HG02763 (cell line): ENCODE data around the gene NUDT13.
"Not testable (repeated sequence)": the region's sequence is repeated elsewhere in the genome, so short reads cannot be mapped to it uniquely, and the experiment has no call there.

Experiments used
- ATAC-seq: cut with Tn5 transposase; IDR thresholded peaks from one replicate; pipeline ENCODE4 v1.9.1; 2021; ENCODE audit warnings: mild to moderate bottlenecking, moderate library complexity; ENCODE audit not compliant: unreplicated experiment

Gene NUDT13

DNA sequence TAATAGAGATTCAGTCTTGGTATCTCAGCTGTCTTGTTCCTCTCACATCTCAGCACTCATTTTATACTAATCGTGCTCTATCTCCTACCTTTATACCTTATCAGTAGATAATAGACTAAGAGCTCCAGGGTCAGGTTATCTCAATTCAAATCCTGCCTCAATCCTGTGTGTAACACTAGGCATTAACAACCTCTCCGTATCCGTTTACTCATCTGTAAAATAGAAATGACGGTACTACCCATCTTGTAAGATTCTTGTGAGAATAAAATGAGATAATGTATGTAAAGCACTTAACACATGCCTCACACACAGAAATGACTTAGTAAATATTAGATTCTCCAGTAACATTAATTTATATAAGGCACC lies 13.0 kb upstream of the NUDT13 start:
- no peak for ATAC-seq

DNA sequence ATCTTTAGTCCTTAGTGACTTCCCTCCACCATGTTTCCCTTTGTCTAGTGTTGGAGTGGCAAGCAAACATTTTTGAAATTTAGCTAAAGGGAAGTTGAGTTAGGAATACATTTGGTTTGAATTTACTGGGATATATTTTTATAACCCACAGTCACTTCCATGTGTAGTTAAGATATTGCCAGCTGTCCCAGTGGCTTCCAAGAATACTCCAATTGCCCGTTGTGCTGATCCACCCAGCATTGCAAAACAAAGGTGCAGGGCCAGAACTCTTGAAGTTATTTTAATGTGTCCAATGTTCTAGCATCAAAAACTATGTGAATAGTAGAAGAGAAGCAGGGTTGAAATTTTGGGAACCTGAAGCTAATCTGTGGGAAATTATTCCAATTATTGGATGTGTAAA lies 11.1 kb upstream of the NUDT13 start:
- no peak for ATAC-seq

- ATAC-seq: no peak
Measured at GRCh38 chr10:73106301-73106700, 4.0 kb upstream of the NUDT13 start.

DNA sequence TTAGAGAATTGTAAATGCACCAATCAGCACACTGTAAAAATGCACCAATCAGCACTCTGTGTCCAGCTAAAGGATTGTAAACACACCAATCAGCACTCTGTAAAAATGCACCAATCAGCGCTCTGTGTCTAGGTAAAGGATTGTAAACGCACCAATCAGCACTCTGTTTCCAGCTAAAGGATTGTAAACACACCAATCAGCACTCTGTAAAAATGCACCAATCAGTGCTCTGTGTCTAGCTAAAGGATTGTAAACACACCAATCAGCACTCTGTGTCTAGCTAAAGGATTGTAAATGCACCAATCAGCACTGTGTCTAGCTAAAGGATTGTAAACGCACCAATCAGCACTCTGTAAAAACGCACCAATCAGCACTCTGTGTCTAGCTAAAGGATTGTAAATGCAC lies 1.0 kb upstream of the NUDT13 start:
- ATAC-seq: not testable (repeated sequence)

DNA sequence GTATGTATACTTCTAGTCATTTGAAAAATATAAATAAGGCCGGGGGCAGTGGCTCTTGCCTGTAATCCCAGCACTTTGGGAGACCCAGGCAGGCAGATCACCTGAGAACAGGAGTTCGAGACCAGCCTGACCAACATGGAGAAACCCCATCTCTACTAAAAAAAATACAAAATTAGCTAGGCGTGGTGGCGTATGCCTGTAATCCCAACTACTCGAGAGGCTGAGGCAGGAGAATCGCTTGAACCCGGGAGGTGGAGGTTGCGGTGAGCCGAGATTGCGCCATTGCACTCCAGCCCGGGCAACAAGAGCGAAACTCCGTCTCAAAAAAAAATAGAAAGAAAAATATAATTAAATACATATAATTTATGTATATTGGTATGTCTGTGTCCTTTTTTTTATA lies 1.8 kb downstream of the NUDT13 start:
- ATAC-seq: not testable (repeated sequence)

DNA sequence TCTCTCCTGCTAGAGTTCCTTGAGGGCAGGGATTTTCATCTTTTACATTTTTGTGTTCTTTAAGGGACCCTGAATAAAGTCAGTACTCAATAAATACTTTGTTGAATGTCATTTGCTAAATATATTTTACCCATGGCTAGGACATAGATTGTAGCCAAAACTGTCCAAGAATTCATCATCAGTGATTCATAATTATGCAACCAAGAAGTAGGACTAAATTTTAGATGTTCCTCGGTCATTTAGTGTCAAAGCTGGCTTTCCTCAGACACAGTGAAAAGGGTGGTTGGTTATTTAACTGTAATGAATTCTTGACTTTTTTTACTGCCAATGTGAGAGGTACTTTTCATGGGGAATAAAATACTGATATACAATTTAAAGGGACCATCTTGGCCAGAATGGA lies 3.3 kb downstream of the NUDT13 start:
- ATAC-seq: no peak

DNA sequence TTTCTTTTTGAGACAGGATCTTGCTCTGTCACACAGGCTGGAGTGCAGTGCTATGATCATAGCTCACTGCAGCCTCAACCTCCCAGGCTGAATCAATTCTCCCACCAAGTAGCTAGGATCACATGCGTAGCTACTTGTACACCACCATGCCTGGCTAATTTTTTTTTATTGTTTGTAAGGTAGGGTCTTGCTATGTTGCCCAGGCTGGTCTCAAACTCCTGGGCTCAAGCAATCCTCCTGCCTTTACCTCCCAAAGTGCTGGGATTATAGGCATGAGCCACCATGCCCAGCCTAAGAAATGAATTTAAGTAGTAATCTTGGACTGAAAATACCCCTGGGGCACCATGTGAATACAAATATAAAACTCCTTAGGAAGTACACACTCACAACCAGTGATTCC lies 5.8 kb downstream of the NUDT13 start:
- no peak for ATAC-seq

DNA sequence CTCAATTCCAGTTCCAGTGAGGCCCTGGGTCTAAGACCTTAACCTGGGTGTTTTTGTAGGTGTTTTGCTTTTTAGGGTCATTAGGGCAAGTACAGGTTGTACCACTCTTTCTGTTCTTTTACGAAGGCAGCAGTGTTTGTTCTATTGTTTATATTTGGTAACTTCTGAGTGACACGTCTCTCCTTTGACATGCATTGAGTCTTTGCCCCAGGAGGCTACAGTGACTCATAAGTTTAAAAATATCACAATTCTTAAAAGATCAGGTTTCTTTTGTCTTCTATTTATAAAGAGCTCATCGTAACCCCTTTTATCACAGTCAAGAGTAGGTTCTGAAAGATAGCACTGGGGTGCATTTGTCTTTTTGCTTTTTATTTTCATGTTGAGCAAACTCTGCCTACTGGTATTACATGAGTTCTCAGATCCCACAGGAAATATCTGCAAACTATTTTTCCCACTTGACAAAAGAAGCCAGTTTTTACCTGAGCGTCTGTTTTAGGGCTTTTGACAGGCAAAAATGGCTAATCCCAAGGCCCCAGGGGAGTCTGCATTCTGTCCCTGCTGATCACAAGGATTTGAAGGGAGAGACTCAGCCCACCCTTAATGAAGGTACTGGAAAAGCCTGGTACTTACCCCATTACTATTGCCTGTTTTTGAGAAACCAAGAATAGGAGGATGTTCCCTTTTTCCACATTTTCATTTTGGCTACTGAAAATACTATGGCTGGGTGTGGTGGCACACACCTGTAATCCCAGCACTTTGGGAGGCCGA lies 7.9 kb downstream of the NUDT13 start:
- peak; percentile 75 for ATAC-seq

GRCh38 chr10:73119457-73119856 lies 9.2 kb downstream of the NUDT13 start:
- no peak for ATAC-seq

DNA sequence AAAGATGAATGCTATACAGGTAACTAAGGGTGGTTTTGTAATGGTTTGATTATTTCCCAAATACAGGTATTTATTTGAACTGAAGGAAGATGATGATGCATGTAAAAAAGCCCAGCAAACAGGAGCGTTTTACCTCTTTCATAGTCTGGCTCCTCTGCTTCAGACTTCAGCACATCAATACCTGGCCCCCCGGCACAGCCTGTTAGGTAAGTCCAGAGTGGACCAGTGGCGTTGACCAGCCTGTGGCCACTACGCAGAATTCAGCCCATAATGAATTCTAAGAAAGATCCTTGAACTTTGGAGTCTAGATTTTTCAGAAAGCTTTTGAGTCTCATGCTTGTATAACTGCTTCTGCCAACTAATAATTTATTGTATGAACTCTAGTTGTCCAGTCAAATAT lies 9.7 kb downstream of the NUDT13 start:
- no peak for ATAC-seq

DNA sequence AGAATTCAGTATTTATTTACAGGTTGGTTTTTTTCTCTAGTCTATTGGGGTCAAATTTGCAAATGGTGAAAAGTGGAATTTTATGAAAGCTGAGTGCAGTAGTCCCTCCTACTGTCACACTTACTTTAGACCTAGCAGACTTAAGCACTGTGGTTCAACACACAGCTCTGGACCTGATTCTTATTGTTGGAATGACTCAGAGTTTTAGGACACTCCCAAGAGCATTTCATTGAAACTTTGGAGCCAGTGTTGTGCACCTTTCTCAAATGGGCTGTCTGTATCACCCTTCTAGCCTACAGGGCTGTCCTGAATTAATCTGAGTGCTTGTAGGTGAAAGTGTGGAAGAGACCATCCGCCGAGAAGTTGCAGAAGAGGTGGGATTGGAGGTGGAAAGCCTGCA lies 16.1 kb downstream of the NUDT13 start:
- no peak for ATAC-seq

GRCh38 chr10:73131301-73131700 lies 21.0 kb downstream of the NUDT13 start:
- no peak for ATAC-seq

DNA sequence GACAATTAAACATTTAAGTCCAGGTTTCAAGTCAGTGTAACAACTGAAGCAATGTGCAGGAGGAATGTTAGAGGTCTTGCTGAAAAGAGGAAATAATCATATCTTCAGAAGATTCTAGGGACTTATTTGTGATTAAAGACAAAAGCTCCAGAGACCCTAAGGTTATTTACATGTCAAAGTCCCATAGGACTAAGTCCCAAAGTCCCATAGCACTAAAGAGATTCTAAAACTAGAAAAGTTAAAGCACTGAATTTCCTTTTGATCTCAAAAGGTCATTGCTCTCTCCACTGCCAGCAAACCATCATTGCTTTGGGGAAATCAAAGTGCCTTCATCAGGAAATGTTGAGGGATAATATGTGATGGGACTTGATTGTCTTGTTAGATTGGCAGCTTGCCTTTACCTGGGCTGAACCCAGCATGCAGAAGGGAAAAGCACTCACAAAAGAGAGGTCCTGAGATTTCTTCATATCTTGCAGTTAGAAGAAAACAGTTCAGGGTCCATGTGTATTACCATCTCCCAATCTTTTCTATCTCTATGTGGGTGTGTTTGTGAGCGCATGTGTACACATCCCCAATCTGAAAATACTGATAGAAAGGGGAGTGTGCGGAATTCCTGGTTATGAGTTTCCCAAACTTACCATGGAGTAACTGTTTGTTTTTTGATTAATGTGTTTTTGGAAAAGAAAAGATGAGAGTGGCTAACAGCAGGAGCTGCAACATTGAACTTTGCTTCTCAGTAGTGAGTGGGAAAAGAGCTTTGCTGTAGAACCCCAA lies 21.8 kb downstream of the NUDT13 start:
- ATAC-seq: no peak

- ATAC-seq: no peak
Measured at GRCh38 chr10:73134727-73135126, 24.5 kb downstream of the NUDT13 start.

- no peak for ATAC-seq
Measured at GRCh38 chr10:73136627-73137026, 26.4 kb downstream of the NUDT13 start.

DNA sequence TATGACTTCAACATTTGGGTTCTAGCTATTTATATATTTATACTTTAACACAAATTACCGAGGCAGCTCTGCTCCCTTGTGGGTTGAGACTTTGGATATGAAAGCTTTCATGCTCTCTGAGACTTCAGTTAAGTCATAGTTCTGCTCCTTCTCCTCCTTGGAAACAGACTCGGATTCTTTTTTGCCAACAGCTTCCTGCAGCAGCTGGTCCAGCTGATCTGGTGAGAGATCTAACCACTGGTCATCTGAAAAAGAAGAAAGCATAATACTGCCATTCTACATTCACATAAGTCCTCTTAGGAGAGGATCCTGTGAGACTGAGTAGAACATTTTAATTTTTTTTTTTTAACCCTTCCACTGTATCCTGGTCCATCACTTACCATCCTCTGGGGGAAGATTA lies 29.0 kb downstream of the NUDT13 start:
- no peak for ATAC-seq

DNA sequence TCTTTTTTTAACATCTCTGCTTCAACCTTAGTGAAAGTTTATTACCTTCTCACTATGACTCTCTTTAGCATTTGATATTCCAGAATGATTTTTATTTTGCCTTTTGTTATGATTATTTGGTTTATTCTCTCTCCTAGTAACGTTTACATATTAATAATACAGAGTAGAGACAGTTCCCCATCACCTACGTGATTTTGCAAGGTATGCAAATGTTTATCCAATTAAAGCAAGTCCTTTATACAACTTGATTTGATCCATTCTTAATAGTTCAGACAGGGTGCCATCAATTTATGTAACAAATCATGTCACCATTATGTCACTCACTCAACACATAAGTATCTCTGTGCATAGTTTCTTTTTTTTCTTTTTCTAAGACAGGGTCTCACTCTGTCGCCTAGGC lies 31.3 kb downstream of the NUDT13 start:
- ATAC-seq: no peak

DNA sequence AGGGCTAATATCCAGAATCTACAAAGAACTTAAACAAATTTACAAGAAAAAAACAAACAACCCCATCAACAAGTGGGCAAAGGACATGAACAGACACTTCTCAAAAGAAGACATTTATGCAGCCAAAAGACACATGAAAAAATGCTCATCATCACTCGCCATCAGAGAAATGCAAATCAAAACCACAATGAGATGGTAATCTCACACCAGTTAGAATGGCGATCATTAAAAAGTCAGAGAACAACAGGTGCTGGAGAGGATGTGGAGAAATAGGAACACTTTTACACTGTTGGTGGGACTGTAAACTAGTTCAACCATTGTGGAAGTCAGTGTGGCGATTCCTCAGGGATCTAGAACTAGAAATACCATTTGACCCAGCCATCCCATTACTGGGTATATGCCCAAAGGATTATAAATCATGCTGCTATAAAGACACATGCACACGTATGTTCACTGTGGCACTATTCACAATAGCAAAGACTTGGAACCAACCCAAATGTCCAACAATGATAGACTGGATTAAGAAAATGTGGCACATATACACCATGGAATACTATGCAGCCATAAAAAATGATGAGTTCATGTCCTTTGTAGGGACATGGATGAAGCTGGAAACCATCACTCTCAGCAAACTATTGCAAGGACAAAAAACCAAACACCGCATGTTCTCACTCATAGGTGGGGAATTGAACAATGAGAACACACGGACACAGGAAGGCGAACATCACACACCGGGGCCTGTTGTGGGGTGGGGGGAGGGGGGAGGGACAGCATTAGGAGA lies 40.6 kb downstream of the NUDT13 start:
- not testable (repeated sequence) for ATAC-seq

GRCh38 chr10:73152009-73152408 lies 41.8 kb downstream of the NUDT13 start:
- no peak for ATAC-seq

DNA sequence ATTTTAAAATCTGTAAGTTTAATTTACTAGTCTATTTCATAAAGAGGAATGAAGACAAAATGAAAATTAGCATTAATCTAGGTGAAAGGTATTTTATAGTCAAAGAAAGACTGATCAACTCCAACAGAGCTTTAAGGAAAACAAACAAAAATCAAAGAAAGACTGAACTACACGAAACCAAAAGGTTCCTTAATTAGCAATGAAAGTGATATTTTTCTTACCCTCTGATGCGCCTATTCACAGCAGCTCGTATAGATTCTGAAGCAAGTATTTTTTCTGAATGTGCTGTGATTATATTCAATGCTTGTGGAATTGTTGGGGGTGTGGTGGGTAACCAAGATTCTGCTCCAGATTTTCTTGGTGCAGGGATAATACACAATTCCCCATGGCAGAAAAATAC lies 45.8 kb downstream of the NUDT13 start:
- ATAC-seq: no peak

GRCh38 chr10:73159038-73159648 lies 48.9 kb downstream of the NUDT13 start:
- ATAC-seq: no peak
